RWPE2 (cell line): ENCODE data around the gene EXOSC9.

Source experiments
- ATAC-seq: fragments of 200-7000 bp; cut with Tn5 transposase; 3 replicates; pipeline ENCODE4 v1.9.1; 2021; ENCODE audit warnings: low read depth
- DNase-seq: peaks from one replicate; pipeline ENCODE4 v3.0.0-alpha.2; 2020; ENCODE audit warnings: low spot score
- H3K27ac ChIP-seq: fragments of 450-650 bp; 2 replicates; pipeline ENCODE4 v1.5.1; 2017; ENCODE audit warnings: mild to moderate bottlenecking; ENCODE audit not compliant: poor library complexity, severe bottlenecking
- H3K27me3 ChIP-seq: fragments of 250-450 bp; sonication (Bioruptor Pico); 2 replicates; pipeline ENCODE4 v1.5.1; 2021; ENCODE audit warnings: mild to moderate bottlenecking, moderate library complexity; ENCODE audit not compliant: insufficient read depth, poor library complexity, severe bottlenecking
- H3K36me3 ChIP-seq: fragments of 250-450 bp; sonication (Bioruptor Pico); 2 replicates; pipeline ENCODE4 v1.5.1; 2020; ENCODE audit warnings: low read depth, mild to moderate bottlenecking, moderate library complexity
- H3K4me1 ChIP-seq: fragments of 250-450 bp; sonication (Bioruptor Pico); 2 replicates; pipeline ENCODE4 v1.5.1; 2021; ENCODE audit warnings: mild to moderate bottlenecking, moderate library complexity; ENCODE audit not compliant: insufficient read depth, poor library complexity, severe bottlenecking
- H3K4me3 ChIP-seq: fragments of 250-450 bp; sonication (Bioruptor Pico); 2 replicates; pipeline ENCODE4 v1.5.1; 2021; ENCODE audit warnings: mild to moderate bottlenecking, moderate library complexity; ENCODE audit not compliant: severe bottlenecking
- H3K9me3 ChIP-seq: fragments of 250-450 bp; sonication (Bioruptor Pico); 2 replicates; pipeline ENCODE4 v1.5.1; 2021; ENCODE audit warnings: mild to moderate bottlenecking, moderate library complexity; ENCODE audit not compliant: severe bottlenecking
- CTCF ChIP-seq: fragments of 450-650 bp; IDR thresholded peaks from one replicate; pipeline ENCODE4 v1.5.1; 2017; ENCODE audit warnings: mild to moderate bottlenecking, moderate library complexity; ENCODE audit not compliant: poor library complexity, severe bottlenecking

The EXOSC9 gene

GRCh38 chr4:121799867-121800501 lies 1.1 kb upstream of the EXOSC9 start:
- no peak overlapping the region for H3K27ac ChIP-seq

DNA sequence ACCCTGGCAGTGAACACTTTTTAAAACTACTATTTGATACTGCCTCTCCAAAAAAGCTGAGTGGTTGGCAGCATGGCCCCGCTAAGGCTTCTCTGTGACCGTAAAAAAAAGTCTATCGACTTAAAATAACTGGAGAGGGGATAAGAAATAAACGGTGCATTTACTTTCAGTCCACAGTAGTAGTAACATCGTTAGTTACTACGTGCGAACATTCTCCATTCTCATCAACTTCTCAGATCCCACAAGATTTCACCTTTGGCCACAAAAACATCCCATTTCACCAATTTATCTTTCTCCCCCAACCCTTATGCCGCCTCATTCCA lies 524 bp upstream of the EXOSC9 start:
- Histone ChIP-seq H3K4me1 (peaks cover 8% of the 10 kb centered on the region), H3K27ac (peak overlapping the region; percentile 58), H3K27me3 (no peaks in the 10 kb centered on the region), H3K4me3 (peak overlapping the region; percentile 90), H3K36me3 (peaks cover 41% of the 10 kb centered on the region), H3K9me3 (no peaks in the 10 kb centered on the region)
- DNase-seq = no peak
- no peak for ATAC-seq
- TF ChIP-seq CTCF = no peak

More at GRCh38 chr4:121799867-121800501, 1.1 kb upstream of the EXOSC9 start:
- H3K36me3 ChIP-seq = peaks cover 35% of the 10 kb centered on the region
- no peak overlapping the region for H3K4me3 ChIP-seq
- H3K4me1 ChIP-seq = peaks cover 8% of the 10 kb centered on the region
- no peak for ATAC-seq
- no peaks in the 10 kb centered on the region for H3K9me3 ChIP-seq
- H3K27me3 ChIP-seq = no peaks in the 10 kb centered on the region
- DNase-seq = no peak
- TF ChIP-seq CTCF = no peak

DNA sequence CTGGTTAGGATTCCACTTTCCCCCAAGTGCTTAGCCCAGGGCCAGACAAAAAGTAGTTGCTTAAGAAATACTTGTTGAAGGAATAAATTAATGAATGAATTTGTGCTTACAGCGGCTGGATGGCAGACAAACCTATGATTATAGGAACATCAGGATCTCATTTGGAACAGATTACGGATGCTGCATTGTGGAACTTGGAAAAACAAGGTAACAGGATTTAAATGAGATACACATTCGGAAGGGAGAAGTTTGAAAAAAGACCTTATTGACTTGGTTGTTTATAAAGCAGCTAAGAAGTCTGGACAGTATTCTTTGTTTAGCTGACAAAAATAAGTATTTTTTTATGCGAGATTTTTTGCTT lies 572 bp downstream of the EXOSC9 start:
- Histone ChIP-seq H3K4me3 (peak overlapping the region; percentile 90), H3K9me3 (no peaks in the 10 kb centered on the region), H3K27me3 (no peaks in the 10 kb centered on the region), H3K4me1 (peaks cover 8% of the 10 kb centered on the region), H3K36me3 (peaks cover 52% of the 10 kb centered on the region), H3K27ac (peak overlapping the region; percentile 58)
- ATAC-seq (no peak; the same call in 2 of the 3 replicates), DNase-seq (no peak)
- no peak for TF ChIP-seq CTCF

- H3K36me3 ChIP-seq = peaks cover 95% of the 10 kb centered on the region
- no peak for TF ChIP-seq CTCF
- no peak for ATAC-seq
- DNase-seq = no peak
- no peak overlapping the region for H3K27ac ChIP-seq
- H3K27me3 ChIP-seq = no peaks in the 10 kb centered on the region
- no peaks in the 10 kb centered on the region for H3K9me3 ChIP-seq
- no peak overlapping the region for H3K4me3 ChIP-seq
- peaks cover 8% of the 10 kb centered on the region for H3K4me1 ChIP-seq
Observed at GRCh38 chr4:121806411-121806810, 5.3 kb downstream of the EXOSC9 start.

GRCh38 chr4:121811122-121811521 lies 10.0 kb downstream of the EXOSC9 start:
- no peak for TF ChIP-seq CTCF
- Histone ChIP-seq H3K9me3 (no peaks in the 10 kb centered on the region), H3K4me3 (no peak overlapping the region), H3K36me3 (peaks cover 96% of the 10 kb centered on the region), H3K27me3 (no peaks in the 10 kb centered on the region), H3K27ac (no peak overlapping the region), H3K4me1 (no peaks in the 10 kb centered on the region)
- DNase-seq = no peak
- ATAC-seq = no peak
